ENCODE results near the gene CFAP221.

GRCh38 chr2:119680457-119681202 lies 136.4 kb downstream of the CFAP221 start:
- TF ChIP-seq CTCF (IDR thresholded peaks at IDR 0.05; ENCODE audit: low read length) (no peak), EZH2 (optimal IDR thresholded peaks at IDR 0.05; ENCODE audit: low read depth, low read length) (no peak), EZH2phosphoT487 (IDR thresholded peaks at IDR 0.05; ENCODE audit: low read length) (no peak)
